Neural cell (in vitro differentiated cells): Measurements from ENCODE around the gene RABEP2. TPM values are rescaled to one million over a fixed set of nuclear protein-coding genes. Genes with fewer than 3 reads are reported as not detected.

Source experiments
- H2AFZ ChIP-seq: fragments of 200-600, 300-800 bp; sonication (generic), shearing (Covaris generic); 2 replicates; pipeline ENCODE4 v1.6.0; 2014; ENCODE audit warnings: low read depth, mild to moderate bottlenecking, antibody characterized with exemption, low read length, moderate library complexity
- H3F3A ChIP-seq: fragments of 200-600 bp; shearing (Covaris generic); 2 replicates; pipeline ENCODE4 v1.6.1; 2016; ENCODE audit warnings: mild to moderate bottlenecking, moderate library complexity, mixed read lengths, antibody characterized with exemption, low read length; ENCODE audit not compliant: insufficient read depth, poor library complexity, severe bottlenecking
- H3K27ac ChIP-seq: fragments of 200-600, 300-800 bp; sonication (generic), shearing (Covaris generic); 2 replicates; pipeline ENCODE4 v1.5.1; 2014; ENCODE audit warnings: mild to moderate bottlenecking, low read length, moderate library complexity
- H3K27me3 ChIP-seq: fragments of 300-800, 200-600 bp; sonication (generic), shearing (Covaris generic); 2 replicates; pipeline ENCODE4 v1.6.0; 2014; ENCODE audit warnings: mild to moderate bottlenecking, low read depth, low read length, moderate library complexity; ENCODE audit not compliant: insufficient read depth
- H3K36me3 ChIP-seq: fragments of 300-800, 200-600 bp; sonication (generic), shearing (Covaris generic); 2 replicates; pipeline ENCODE4 v1.5.1; 2014; ENCODE audit warnings: mild to moderate bottlenecking, antibody characterized with exemption, low read length, moderate library complexity; ENCODE audit not compliant: insufficient read depth
- H3K4me2 ChIP-seq: fragments of 300-800, 200-600 bp; sonication (generic), shearing (Covaris generic); 2 replicates; pipeline ENCODE4 v1.6.0; 2014; ENCODE audit warnings: mild to moderate bottlenecking, low read length
- H3K4me3 ChIP-seq: fragments of 300-800, 200-600 bp; sonication (generic), shearing (Covaris generic); 2 replicates; pipeline ENCODE4 v1.5.1; 2014; ENCODE audit warnings: mild to moderate bottlenecking, low read length, moderate library complexity
- H3K79me2 ChIP-seq: fragments of 200-600 bp; shearing (Covaris generic); replicated peaks from 2 replicates; pipeline ENCODE4 v1.6.0; 2014; ENCODE audit warnings: mild to moderate bottlenecking, low read length, moderate library complexity; ENCODE audit not compliant: insufficient read depth
- H3K9ac ChIP-seq: fragments of 300-800, 200-600 bp; sonication (generic), shearing (Covaris generic); 2 replicates; pipeline ENCODE4 v1.6.1; 2016; ENCODE audit warnings: mild to moderate bottlenecking, low read length, mixed read lengths
- H3K9me2 ChIP-seq: fragments of 200-600 bp; shearing (Covaris generic); 2 replicates; pipeline ENCODE4 v1.6.1; 2016; ENCODE audit warnings: mild to moderate bottlenecking, low read length, mixed read lengths; ENCODE audit not compliant: insufficient read depth
- H3K9me3 ChIP-seq: fragments of 200-600, 300-800 bp; sonication (generic), shearing (Covaris generic); 2 replicates; pipeline ENCODE4 v1.6.1; 2016; ENCODE audit warnings: mild to moderate bottlenecking, mixed run types, low read length, moderate library complexity, mixed read lengths
- H4K20me1 ChIP-seq: fragments of 200-600 bp; shearing (Covaris generic); 2 replicates; pipeline ENCODE4 v1.6.1; 2016; ENCODE audit warnings: mild to moderate bottlenecking, mixed run types; ENCODE audit not compliant: insufficient read depth
- EP300 ChIP-seq: fragments of 450-650 bp; conservative IDR thresholded peaks from 2 replicates; pipeline ENCODE4 v1.6.1; 2014; ENCODE audit warnings: antibody characterized with exemption, mild to moderate bottlenecking, moderate library complexity; ENCODE audit not compliant: poor library complexity, severe bottlenecking
- EZH2 ChIP-seq: fragments of 200-600, 300-800 bp; shearing (Covaris generic), sonication (generic); IDR thresholded peaks from 2 replicates; pipeline ENCODE4 v1.6.1; 2014; ENCODE audit warnings: antibody characterized with exemption, low read length, borderline replicate concordance, mild to moderate bottlenecking; ENCODE audit not compliant: insufficient read depth, poor library complexity, severe bottlenecking
- MXI1 ChIP-seq: fragments of 450-650 bp; conservative IDR thresholded peaks from 2 replicates; pipeline ENCODE4 v1.6.1; 2014; ENCODE audit warnings: antibody characterized with exemption, mild to moderate bottlenecking; ENCODE audit not compliant: poor library complexity, severe bottlenecking
- POLR2AphosphoS5 ChIP-seq: IDR thresholded peaks from 2 replicates; pipeline ENCODE4 v1.6.1; 2012
- RAD21 ChIP-seq: fragments of 450-650 bp; conservative IDR thresholded peaks from 2 replicates; pipeline ENCODE4 v1.6.1; 2014; ENCODE audit warnings: antibody characterized with exemption, mild to moderate bottlenecking, moderate library complexity
- SMC3 ChIP-seq: fragments of 450-650 bp; conservative IDR thresholded peaks from 2 replicates; pipeline ENCODE4 v1.6.1; 2014; ENCODE audit warnings: antibody characterized with exemption, mild to moderate bottlenecking, moderate library complexity; ENCODE audit not compliant: poor library complexity
- TAF1 ChIP-seq: IDR thresholded peaks from 2 replicates; pipeline ENCODE4 v1.6.1; 2012; ENCODE audit warnings: low read depth
- polyA plus RNA-seq: library from polyadenylated mRNA; depleted of rRNA; stranded (reverse); fragments of >200 nt; gene quantifications from 2 replicates; pipeline ENCODE4 v1.2.3, GENCODE V29; 2014
- TF ChIP-seq, protein P1 (sequence below): fragments of 450-650 bp; IDR thresholded peaks from 2 replicates; pipeline ENCODE4 v1.5.1; 2014; ENCODE audit warnings: antibody characterized with exemption, mild to moderate bottlenecking, moderate library complexity; ENCODE audit not compliant: poor library complexity, severe bottlenecking
- TF ChIP-seq, protein P2 (sequence below): IDR thresholded peaks from 2 replicates; pipeline ENCODE4 v1.6.1; 2012; ENCODE audit warnings: borderline replicate concordance

Gene RABEP2
- polyA plus RNA-seq, 1 donor from 2014 or later = 27.5 TPM

DNA sequence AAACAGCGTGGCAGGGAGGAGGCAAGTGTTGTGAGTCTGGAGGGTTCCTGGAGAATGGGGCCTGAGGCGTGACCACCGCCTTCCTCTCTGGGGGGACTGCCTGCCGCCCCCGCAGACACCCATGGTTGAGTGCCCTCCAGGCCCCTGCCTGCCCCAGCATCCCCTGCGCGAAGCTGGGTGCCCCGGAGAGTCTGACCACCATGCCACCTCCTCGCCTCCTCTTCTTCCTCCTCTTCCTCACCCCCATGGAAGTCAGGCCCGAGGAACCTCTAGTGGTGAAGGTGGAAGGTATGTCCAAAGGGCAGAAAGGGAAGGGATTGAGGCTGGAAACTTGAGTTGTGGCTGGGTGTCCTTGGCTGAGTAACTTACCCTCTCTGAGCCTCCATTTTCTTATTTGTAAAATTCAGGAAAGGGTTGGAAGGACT lies 6.8 kb upstream of the RABEP2 start, which contains the start of gene CD19:
TSS of gene CD19 (plus strand) at position 171 of the 425 bp plus-strand sequence. CDS start at position 201, 30 bp downstream.
- no peak within 1 kb of the TSS for H2AFZ ChIP-seq
- H3K27ac ChIP-seq = no peak within 1 kb of the TSS
- H3K9me2 ChIP-seq = no peaks in the 10 kb centered on the region
- H3K9me3 ChIP-seq = no peaks in the 10 kb centered on the region
- no peak within 1 kb of the TSS for H3K9ac ChIP-seq
- no peak for TF ChIP-seq MXI1
- TF ChIP-seq, protein P1, sequence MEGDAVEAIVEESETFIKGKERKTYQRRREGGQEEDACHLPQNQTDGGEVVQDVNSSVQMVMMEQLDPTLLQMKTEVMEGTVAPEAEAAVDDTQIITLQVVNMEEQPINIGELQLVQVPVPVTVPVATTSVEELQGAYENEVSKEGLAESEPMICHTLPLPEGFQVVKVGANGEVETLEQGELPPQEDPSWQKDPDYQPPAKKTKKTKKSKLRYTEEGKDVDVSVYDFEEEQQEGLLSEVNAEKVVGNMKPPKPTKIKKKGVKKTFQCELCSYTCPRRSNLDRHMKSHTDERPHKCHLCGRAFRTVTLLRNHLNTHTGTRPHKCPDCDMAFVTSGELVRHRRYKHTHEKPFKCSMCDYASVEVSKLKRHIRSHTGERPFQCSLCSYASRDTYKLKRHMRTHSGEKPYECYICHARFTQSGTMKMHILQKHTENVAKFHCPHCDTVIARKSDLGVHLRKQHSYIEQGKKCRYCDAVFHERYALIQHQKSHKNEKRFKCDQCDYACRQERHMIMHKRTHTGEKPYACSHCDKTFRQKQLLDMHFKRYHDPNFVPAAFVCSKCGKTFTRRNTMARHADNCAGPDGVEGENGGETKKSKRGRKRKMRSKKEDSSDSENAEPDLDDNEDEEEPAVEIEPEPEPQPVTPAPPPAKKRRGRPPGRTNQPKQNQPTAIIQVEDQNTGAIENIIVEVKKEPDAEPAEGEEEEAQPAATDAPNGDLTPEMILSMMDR = no peak
- no peak for TF ChIP-seq SMC3
- no peak for TF ChIP-seq EP300
- TF ChIP-seq, protein P2, sequence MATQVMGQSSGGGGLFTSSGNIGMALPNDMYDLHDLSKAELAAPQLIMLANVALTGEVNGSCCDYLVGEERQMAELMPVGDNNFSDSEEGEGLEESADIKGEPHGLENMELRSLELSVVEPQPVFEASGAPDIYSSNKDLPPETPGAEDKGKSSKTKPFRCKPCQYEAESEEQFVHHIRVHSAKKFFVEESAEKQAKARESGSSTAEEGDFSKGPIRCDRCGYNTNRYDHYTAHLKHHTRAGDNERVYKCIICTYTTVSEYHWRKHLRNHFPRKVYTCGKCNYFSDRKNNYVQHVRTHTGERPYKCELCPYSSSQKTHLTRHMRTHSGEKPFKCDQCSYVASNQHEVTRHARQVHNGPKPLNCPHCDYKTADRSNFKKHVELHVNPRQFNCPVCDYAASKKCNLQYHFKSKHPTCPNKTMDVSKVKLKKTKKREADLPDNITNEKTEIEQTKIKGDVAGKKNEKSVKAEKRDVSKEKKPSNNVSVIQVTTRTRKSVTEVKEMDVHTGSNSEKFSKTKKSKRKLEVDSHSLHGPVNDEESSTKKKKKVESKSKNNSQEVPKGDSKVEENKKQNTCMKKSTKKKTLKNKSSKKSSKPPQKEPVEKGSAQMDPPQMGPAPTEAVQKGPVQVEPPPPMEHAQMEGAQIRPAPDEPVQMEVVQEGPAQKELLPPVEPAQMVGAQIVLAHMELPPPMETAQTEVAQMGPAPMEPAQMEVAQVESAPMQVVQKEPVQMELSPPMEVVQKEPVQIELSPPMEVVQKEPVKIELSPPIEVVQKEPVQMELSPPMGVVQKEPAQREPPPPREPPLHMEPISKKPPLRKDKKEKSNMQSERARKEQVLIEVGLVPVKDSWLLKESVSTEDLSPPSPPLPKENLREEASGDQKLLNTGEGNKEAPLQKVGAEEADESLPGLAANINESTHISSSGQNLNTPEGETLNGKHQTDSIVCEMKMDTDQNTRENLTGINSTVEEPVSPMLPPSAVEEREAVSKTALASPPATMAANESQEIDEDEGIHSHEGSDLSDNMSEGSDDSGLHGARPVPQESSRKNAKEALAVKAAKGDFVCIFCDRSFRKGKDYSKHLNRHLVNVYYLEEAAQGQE = no peak
- TF ChIP-seq RAD21 = no peak
- H4K20me1 ChIP-seq = no peaks in the 10 kb centered on the region
- no peaks in the 10 kb centered on the region for H3K79me2 ChIP-seq
- H3K4me3 ChIP-seq = no peak within 1 kb of the TSS
- no peaks in the 10 kb centered on the region for H3K27me3 ChIP-seq
- no peaks in the 10 kb centered on the region for H3K36me3 ChIP-seq
- no peak within 1 kb of the TSS for H3K4me2 ChIP-seq
- no peaks in the 10 kb centered on the region for H3F3A ChIP-seq

DNA sequence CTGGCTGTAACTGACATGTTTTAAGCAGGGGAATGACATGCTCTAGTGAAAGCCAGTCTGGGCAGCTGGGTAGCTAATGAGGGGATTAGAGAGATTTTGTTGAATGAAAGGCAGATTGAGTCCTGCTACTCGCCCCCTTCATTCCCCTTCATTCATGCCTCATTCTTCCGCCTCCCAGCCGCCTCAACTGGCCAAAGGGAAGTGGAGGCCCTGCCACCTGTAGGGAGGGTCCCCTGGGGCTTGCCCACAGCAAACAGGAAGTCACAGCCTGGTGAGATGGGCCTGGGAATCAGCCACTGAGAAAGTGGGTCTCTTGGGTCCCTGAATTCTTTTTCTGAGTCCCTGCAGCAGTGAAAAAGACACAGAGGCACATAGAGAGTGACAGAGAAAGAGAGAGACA lies 5.6 kb upstream of the RABEP2 start:
- Histone ChIP-seq H3K79me2 (no peaks in the 10 kb centered on the region), H3K4me2 (no peak overlapping the region)

More for the DNA sequence above, 5.6 kb upstream of the RABEP2 start:
- H3K27ac ChIP-seq = no peak overlapping the region
- no peaks in the 10 kb centered on the region for H3K9me2 ChIP-seq
- H3K27me3 ChIP-seq = no peaks in the 10 kb centered on the region
- H3K9ac ChIP-seq = no peak overlapping the region
- H4K20me1 ChIP-seq = no peaks in the 10 kb centered on the region
- H3K9me3 ChIP-seq = no peaks in the 10 kb centered on the region
- no peaks in the 10 kb centered on the region for H3F3A ChIP-seq
- TF ChIP-seq, protein P1 = no peak
- no peak for TF ChIP-seq EZH2
- no peak for TF ChIP-seq SMC3
- no peak for TF ChIP-seq POLR2AphosphoS5
- no peak for TF ChIP-seq RAD21
- no peak for TF ChIP-seq MXI1
- TF ChIP-seq, protein P2 = no peak
- TF ChIP-seq TAF1 = no peak
- no peak for TF ChIP-seq EP300
- no peak overlapping the region for H3K4me3 ChIP-seq
- no peaks in the 10 kb centered on the region for H3K36me3 ChIP-seq
- no peak overlapping the region for H2AFZ ChIP-seq
